ENCODE results near the gene PTPN4. TPM values are rescaled to one million over a fixed set of nuclear protein-coding genes. Genes with fewer than 3 reads are reported as not detected.

PTPN4 gene
- total and polyA plus RNA-seq, 9 donors = 3.4 to 45.7 (median 35.2) TPM

DNA sequence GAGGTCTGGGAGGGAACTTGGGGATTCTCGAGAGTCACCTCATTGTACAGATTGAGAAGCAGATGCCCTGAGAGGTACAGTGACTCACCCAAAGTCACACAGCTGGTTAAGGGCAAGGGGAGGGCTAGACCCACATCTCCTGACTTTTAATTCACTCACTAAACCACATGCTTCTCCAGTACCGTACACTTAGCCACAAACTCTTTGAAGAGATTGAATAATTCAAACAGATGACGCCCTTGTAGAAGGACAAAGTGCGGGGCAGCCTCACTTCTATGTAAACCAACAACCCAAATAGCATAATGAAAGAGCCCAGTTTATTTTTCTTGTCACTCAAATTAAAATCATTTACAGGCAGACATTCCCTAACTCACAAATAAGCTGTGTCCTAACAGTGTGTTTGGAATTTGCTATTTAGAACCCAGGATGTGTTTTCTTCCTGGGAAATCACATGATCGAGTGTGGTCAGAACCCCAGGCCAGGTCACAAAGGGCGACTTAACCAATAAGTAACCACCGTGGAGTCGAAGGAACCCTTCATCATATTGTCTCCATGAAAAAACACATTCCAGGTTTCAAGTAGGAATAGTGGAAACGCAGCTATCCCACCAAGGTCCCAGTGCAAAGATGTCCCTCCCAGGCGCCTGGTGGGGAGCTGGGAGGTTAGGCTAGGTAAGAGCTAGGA, 35.8 kb upstream of the PTPN4 start:
- Histone ChIP-seq H3K27ac (no peak overlapping the region), H3K4me1 (ENCODE audit: insufficient read depth) (no peaks in the 10 kb centered on the region), H3K27me3 (no peaks in the 10 kb centered on the region), H3K9me3 (no peaks in the 10 kb centered on the region), H3K36me3 (no peaks in the 10 kb centered on the region), H3K4me3 (no peak overlapping the region)
- 77 to 81% (median 77%) methylated on average over 10 of the region's 10 CpGs for WGBS, 3 donors
- no peak for TF ChIP-seq POLR2A (IDR thresholded peaks at IDR 0.05)
- TF ChIP-seq CTCF (IDR thresholded peaks at IDR 0.05) = no peak
- DNase-seq = no peak
- intact Hi-C loops (cut with DNase I) = no loop called here

DNA sequence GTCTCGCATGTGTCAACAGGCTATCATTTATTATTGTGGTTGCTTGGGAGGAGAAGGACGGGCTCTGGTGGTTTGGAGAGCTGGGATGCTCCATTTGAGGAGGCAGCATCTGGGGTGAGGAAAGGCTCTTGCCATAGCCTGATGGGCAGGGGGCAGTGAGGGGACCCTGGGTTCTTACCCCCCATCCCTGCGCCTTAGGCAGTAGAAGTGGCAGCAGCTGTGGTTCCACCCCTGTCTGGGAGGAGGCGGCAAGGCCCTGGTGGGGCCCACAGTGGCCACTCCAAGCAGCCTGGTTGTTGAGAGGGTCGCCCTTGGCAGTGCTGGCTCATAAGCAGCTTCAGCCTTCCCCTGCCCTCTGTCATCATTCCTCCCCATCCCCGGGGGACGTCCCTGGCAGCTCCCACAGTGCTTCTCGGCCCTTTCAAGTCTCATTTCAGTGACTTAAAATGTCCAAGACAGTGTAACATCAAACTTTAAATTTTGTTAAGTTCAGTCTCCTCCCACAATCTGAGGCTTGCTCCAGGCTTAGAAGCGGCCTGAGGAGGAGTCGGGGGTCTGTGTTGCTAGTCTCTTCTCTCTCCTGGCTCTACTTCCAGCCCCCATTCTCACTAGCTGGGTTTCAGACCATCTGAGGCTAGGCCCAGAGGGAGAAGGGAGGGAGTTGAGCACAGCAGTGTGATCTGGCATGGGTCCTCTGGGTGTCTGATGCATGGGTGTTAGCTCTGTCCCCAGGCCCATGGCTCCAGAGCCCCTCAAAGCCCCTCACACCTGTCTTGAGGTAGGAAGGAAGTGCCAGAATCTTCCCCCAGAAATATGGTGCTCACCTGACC, 34.9 kb upstream of the PTPN4 start:
- intact Hi-C loops (cut with DNase I) = no loop called here
- TF ChIP-seq CTCF (IDR thresholded peaks at IDR 0.05) = no peak
- no peak for TF ChIP-seq POLR2A (IDR thresholded peaks at IDR 0.05)
- no peak for TF ChIP-seq EP300 (IDR thresholded peaks at IDR 0.05)
- 81 to 88% (median 84%) methylated on average over 10 of the region's 10 CpGs for WGBS, 3 donors
- Histone ChIP-seq H3K4me1 (ENCODE audit: insufficient read depth) (no peaks in the 10 kb centered on the region), H3K27me3 (no peaks in the 10 kb centered on the region), H3K27ac (no peak overlapping the region), H3K4me3 (no peak overlapping the region), H3K36me3 (no peaks in the 10 kb centered on the region), H3K9me3 (no peaks in the 10 kb centered on the region)
- DNase-seq = no peak

DNA sequence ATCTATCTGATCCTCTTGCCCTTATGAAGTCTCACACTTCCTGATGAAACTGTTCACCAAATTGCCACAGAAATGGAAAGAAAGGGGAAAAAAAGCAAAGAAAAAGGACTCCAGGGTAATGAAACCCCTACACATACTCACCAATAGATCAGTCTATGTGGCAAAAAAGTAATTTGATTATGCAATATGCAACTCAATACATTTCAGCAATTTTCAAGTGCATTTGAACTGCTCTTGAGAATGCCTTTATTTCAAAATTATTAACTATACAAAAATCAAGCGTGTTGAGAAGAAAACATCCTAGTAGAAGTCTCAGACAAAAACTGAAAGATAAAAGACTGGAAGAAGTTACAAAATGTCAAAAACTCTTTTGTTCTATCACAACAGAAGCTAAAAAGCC, 32.2 kb upstream of the PTPN4 start:
- no peaks in the 10 kb centered on the region for H3K4me1 ChIP-seq (ENCODE audit: insufficient read depth)
- intact Hi-C loops (cut with DNase I) = no loop called here
- no peak overlapping the region for H3K27ac ChIP-seq
- no peak for DNase-seq
- no peaks in the 10 kb centered on the region for H3K36me3 ChIP-seq
- H3K27me3 ChIP-seq = no peaks in the 10 kb centered on the region
- H3K4me3 ChIP-seq = no peak overlapping the region
- H3K9me3 ChIP-seq = no peaks in the 10 kb centered on the region
- TF ChIP-seq POLR2A (IDR thresholded peaks at IDR 0.05) = no peak
- TF ChIP-seq EP300 (IDR thresholded peaks at IDR 0.05) = no peak
- no peak for TF ChIP-seq CTCF (IDR thresholded peaks at IDR 0.05)
- 83 to 93% (median 86%) methylated on average over 1 of the region's 1 CpG for WGBS, 3 donors

DNA sequence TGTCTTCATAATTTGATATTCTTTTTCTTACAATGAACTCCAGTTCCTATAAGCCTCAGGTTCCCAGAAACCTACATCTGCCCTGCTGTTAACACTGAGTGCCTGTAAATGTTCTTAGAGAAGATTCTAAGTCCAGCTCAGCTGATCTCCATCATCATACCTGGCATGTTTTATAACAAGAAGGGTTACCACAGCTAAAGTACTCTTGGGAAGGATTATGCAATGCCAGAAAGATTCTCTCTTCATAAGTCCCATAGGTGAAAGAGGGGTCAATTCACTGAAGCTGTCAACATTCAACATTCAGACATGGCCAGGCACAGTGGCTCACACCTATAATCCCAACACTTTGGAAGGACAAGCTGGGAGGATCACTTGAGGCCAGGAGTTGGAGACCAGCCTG, 31.3 kb upstream of the PTPN4 start:
- intact Hi-C loops (cut with DNase I) = no loop called here
- H3K4me1 ChIP-seq (ENCODE audit: insufficient read depth) = no peaks in the 10 kb centered on the region

More for the DNA sequence above, 31.3 kb upstream of the PTPN4 start:
- DNase-seq = no peak
- H3K27me3 ChIP-seq = no peaks in the 10 kb centered on the region
- H3K36me3 ChIP-seq = no peaks in the 10 kb centered on the region
- no peak overlapping the region for H3K27ac ChIP-seq
- H3K4me3 ChIP-seq = no peak overlapping the region
- no peaks in the 10 kb centered on the region for H3K9me3 ChIP-seq
- TF ChIP-seq EP300 (IDR thresholded peaks at IDR 0.05) (no peak), POLR2A (IDR thresholded peaks at IDR 0.05) (no peak), CTCF (IDR thresholded peaks at IDR 0.05) (no peak)

Data from ovary (tissue), 9 donors.